ENCODE results near the gene PSMA4.
"Not testable (repeated sequence)": the region's sequence is repeated elsewhere in the genome, so short reads cannot be mapped to it uniquely, and the experiment has no call there.

PSMA4 gene

DNA sequence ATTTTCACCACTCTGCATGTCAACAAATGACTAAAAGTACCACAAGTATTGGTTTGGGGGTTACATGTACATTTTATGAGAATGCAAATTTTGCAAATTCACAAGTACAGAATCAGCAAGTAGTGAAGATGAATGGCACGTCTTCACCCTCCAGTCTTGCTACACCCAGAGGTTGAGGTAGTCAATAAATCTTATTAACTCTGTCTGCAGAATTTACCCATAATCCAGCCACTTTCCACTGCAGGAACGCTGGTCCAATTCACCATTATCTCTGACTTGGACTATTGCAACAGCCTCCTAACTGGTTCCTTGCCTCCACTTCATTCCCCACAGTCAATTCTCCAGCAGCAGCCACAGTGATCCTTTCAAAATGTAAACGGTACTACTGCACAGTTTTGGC, 10.6 kb downstream of the PSMA4 start:
- Histone ChIP-seq H3K4me3 (ENCODE audit: low read depth, low read length) (no peak overlapping the region), H3K79me2 (ENCODE audit: control insufficient read depth, insufficient read depth, low read length, unreplicated experiment) (no peaks in the 10 kb centered on the region), H3K27ac (ENCODE audit: low read depth, low read length) (no peak overlapping the region), H2AFZ (ENCODE audit: low read length, unreplicated experiment) (no peak overlapping the region), H3K4me1 (ENCODE audit: control insufficient read depth, insufficient read depth, low read length, unreplicated experiment) (no peaks in the 10 kb centered on the region), H3K27me3 (ENCODE audit: insufficient read depth, low read length) (no peaks in the 10 kb centered on the region), H3K36me3 (ENCODE audit: insufficient read depth, low read length) (peaks cover 35% of the 10 kb centered on the region)

DNA sequence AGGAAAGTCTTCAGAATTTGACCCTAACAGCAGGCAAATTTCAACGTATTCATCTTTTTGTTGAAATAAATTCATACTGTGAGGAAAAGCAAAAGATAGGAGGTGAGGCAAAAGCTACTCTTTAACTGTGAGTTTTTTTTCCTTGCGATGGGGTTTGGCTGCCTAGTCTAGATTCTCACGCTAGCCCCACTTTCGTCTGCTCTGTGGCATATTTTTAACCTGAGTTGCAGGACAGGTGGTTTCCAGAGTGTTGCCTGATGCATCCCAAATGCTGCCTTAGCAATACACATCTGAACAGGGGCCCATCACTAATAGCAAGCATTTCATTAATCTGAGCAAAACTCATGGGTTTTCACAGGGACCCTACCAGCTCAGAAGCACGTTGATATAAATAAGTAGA, 11.7 kb downstream of the PSMA4 start:
- H3K4me1 ChIP-seq (ENCODE audit: control insufficient read depth, insufficient read depth, low read length, unreplicated experiment) = no peaks in the 10 kb centered on the region
- no peak overlapping the region for H2AFZ ChIP-seq (ENCODE audit: low read length, unreplicated experiment)
- no peak overlapping the region for H3K27ac ChIP-seq (ENCODE audit: low read depth, low read length)
- H3K4me3 ChIP-seq (ENCODE audit: low read depth, low read length) = no peak overlapping the region
- peaks cover 28% of the 10 kb centered on the region for H3K36me3 ChIP-seq (ENCODE audit: insufficient read depth, low read length)
- no peaks in the 10 kb centered on the region for H3K27me3 ChIP-seq (ENCODE audit: insufficient read depth, low read length)
- H3K79me2 ChIP-seq (ENCODE audit: control insufficient read depth, insufficient read depth, low read length, unreplicated experiment) = no peaks in the 10 kb centered on the region

DNA sequence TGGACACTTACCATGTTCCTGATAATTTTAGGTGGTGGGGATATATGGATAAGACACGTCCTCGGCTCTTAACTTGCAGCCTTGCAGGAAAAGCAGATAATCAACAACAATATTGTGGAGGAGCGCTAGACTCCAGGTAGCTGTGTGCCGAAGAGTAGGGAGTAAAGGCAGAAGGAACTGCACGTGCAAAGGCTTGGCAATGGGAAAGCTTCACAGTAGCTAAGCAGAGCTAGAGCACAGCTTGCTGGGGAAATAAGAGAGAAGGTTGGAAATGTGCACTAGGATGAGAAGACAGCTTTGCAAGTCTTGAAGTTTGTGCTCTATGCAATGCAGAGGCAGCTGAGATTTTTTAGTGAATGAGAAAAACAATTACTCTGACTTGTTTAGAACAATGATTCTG, 12.4 kb downstream of the PSMA4 start:
- Histone ChIP-seq H3K27ac (ENCODE audit: low read depth, low read length) (no peak overlapping the region), H2AFZ (ENCODE audit: low read length, unreplicated experiment) (no peak overlapping the region), H3K27me3 (ENCODE audit: insufficient read depth, low read length) (no peaks in the 10 kb centered on the region), H3K79me2 (ENCODE audit: control insufficient read depth, insufficient read depth, low read length, unreplicated experiment) (no peaks in the 10 kb centered on the region), H3K4me1 (ENCODE audit: control insufficient read depth, insufficient read depth, low read length, unreplicated experiment) (no peaks in the 10 kb centered on the region), H3K4me3 (ENCODE audit: low read depth, low read length) (no peak overlapping the region), H3K36me3 (ENCODE audit: insufficient read depth, low read length) (peaks cover 23% of the 10 kb centered on the region)

DNA sequence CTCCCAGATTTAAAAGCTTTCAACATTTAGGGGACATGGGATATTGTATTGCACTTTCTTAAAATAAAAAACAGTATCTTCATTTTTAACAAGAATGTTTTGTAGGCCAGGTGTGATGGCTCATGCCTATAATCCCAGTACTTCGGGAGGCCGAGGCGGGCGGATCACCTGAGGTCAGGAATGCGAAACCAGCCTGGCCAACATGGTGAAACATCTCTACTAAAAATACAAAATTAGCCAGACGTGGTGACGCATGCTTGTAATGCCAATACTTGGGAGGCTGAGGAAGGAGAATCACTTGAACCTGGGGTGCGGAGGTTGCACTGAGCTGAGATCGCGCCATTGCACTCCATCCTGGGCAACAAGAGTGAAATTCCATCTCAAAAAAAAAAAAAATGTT, 20.0 kb downstream of the PSMA4 start:
- not testable (repeated sequence) for H3K36me3 ChIP-seq (ENCODE audit: insufficient read depth, low read length); H3K4me1 ChIP-seq (ENCODE audit: control insufficient read depth, insufficient read depth, low read length, unreplicated experiment); H2AFZ ChIP-seq (ENCODE audit: low read length, unreplicated experiment); H3K27me3 ChIP-seq (ENCODE audit: insufficient read depth, low read length); H3K79me2 ChIP-seq (ENCODE audit: control insufficient read depth, insufficient read depth, low read length, unreplicated experiment); H3K27ac ChIP-seq (ENCODE audit: low read depth, low read length); H3K4me3 ChIP-seq (ENCODE audit: low read depth, low read length)

DNA sequence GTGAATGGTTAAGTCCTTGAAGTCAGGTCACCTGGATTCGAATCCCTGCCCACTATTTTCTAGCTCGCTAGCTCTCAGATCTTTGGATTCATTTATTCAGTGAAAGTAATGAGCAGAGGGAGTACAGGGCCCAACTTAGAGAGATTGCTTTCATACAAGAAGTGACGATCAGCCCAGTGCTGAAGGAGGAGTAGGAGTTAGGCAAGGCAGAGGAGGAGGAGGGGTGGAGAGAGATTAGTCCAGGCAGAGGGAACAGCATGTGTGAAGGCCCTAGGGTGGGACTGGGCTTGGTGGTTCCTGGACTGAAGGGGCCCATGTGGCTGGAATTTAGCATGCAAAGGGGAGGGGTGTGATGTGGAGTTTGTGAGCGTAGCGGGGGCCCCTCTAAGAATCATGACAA, 21.2 kb downstream of the PSMA4 start:
- no peaks in the 10 kb centered on the region for H3K36me3 ChIP-seq (ENCODE audit: insufficient read depth, low read length)
- H3K27me3 ChIP-seq (ENCODE audit: insufficient read depth, low read length) = 0 out of 2 replicates have a peak, but pooled peaks cover 3% of the 10 kb centered on the region
- no peak overlapping the region for H2AFZ ChIP-seq (ENCODE audit: low read length, unreplicated experiment)
- H3K4me3 ChIP-seq (ENCODE audit: low read depth, low read length) = no peak overlapping the region
- H3K4me1 ChIP-seq (ENCODE audit: control insufficient read depth, insufficient read depth, low read length, unreplicated experiment) = no peaks in the 10 kb centered on the region
- H3K79me2 ChIP-seq (ENCODE audit: control insufficient read depth, insufficient read depth, low read length, unreplicated experiment) = no peaks in the 10 kb centered on the region
- no peak overlapping the region for H3K27ac ChIP-seq (ENCODE audit: low read depth, low read length)

DNA sequence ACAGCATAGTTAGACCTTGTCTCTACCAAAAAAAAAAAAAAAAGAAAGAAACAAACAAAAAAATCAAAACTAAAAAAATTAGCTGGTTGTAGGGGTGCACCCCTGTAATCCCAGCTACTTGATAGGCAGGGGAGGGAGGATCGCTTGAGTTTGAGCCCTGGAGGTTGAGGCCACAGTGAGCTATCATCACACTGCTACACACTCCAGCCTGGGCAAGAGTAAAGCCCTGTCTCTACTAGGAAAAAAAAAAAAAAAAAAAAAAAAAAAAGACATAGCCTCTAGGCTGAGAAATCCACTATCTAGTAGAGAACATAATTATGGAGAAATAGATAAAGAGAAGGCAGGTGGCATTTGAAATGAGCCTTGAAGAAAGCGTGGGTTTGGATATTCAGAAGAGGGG, 22.8 kb downstream of the PSMA4 start:
- Histone ChIP-seq H3K36me3 (ENCODE audit: insufficient read depth, low read length) (no peaks in the 10 kb centered on the region), H3K79me2 (ENCODE audit: control insufficient read depth, insufficient read depth, low read length, unreplicated experiment) (no peaks in the 10 kb centered on the region), H3K27me3 (ENCODE audit: insufficient read depth, low read length) (0 out of 2 replicates have a peak, but pooled peaks cover 3% of the 10 kb centered on the region), H3K4me1 (ENCODE audit: control insufficient read depth, insufficient read depth, low read length, unreplicated experiment) (peaks cover 3% of the 10 kb centered on the region), H3K4me3 (ENCODE audit: low read depth, low read length) (no peak overlapping the region), H2AFZ (ENCODE audit: low read length, unreplicated experiment) (no peak overlapping the region), H3K27ac (ENCODE audit: low read depth, low read length) (no peak overlapping the region)

DNA sequence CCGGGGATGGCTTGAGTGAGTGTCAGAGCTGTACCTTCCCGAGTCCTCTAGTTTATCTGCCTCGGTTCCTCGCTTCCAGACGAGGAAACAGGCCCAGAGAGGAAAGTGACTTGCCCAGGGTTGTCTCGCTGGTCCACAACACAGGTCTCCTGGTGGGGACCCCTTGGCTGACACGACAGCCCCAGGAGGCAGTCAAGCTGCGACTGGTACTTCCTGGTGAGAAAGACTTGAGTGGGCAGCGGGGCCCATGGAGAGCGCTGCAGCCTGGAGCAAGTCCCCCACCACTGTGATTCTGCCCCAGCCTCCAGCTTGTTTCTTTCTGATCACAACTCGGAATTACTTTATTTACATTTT, 24.5 kb downstream of the PSMA4 start:
- Histone ChIP-seq H3K79me2 (ENCODE audit: control insufficient read depth, insufficient read depth, low read length, unreplicated experiment) (no peaks in the 10 kb centered on the region), H3K27ac (ENCODE audit: low read depth, low read length) (no peak overlapping the region), H3K27me3 (ENCODE audit: insufficient read depth, low read length) (0 out of 2 replicates have a peak, but pooled peaks cover 3% of the 10 kb centered on the region), H2AFZ (ENCODE audit: low read length, unreplicated experiment) (no peak overlapping the region), H3K4me1 (ENCODE audit: control insufficient read depth, insufficient read depth, low read length, unreplicated experiment) (peaks cover 3% of the 10 kb centered on the region), H3K4me3 (ENCODE audit: low read depth, low read length) (peak overlapping the region; percentile 78), H3K36me3 (ENCODE audit: insufficient read depth, low read length) (no peaks in the 10 kb centered on the region)

DNA sequence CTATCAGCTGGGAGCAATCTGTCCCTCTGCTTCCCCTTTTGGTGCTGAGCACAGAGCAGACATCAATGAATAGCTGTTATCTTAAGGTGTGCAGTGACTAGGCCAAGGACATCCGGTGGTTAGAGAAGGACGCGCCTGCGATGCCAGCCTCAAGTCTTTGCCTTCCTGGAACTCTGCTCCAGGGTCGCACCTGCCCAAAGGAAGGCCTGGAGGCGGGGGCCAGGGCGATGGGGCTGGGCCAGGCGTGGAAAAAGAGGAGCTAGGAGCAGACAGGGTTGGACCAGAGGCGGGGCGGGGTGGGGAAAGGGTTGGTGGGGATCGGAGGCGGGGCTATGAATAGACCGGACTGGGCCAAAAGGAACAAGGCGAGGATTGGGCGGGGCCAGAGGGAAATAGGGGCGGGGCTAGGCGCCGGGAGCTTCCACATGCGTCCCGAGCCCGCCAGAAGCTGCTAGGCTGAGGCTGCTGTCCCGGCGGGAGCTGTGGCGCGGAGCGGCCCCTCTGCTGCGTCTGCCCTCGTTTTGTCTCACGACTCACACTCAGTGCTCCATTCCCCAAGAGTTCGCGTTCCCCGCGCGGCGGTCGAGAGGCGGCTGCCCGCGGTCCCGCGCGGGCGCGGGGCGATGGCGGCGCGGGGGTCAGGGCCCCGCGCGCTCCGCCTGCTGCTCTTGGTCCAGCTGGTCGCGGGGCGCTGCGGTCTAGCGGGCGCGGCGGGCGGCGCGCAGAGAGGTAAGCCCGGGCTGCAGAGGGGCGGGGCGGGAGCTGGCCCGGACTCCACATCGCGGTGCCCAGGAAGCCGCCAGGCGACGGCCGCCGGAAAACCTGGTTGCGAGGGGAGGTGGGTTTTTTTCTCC, 25.1 kb downstream of the PSMA4 start, which contains the start of gene CHRNA5:
CHRNA5 (plus strand) TSS at position 424 of the 854 bp plus-strand sequence; CDS start at position 624, 200 bp downstream.
- Histone ChIP-seq H3K4me1 (ENCODE audit: control insufficient read depth, insufficient read depth, low read length, unreplicated experiment) (peaks cover 3% of the 10 kb centered on the region), H2AFZ (ENCODE audit: low read length, unreplicated experiment) (peak within 1 kb of the TSS; percentile 100), H3K27me3 (ENCODE audit: insufficient read depth, low read length) (0 out of 2 replicates have a peak, but pooled peaks cover 3% of the 10 kb centered on the region), H3K79me2 (ENCODE audit: control insufficient read depth, insufficient read depth, low read length, unreplicated experiment) (no peaks in the 10 kb centered on the region), H3K4me3 (ENCODE audit: low read depth, low read length) (peak within 1 kb of the TSS; percentile 78), H3K27ac (ENCODE audit: low read depth, low read length) (no peak within 1 kb of the TSS), H3K36me3 (ENCODE audit: insufficient read depth, low read length) (no peaks in the 10 kb centered on the region)

DNA sequence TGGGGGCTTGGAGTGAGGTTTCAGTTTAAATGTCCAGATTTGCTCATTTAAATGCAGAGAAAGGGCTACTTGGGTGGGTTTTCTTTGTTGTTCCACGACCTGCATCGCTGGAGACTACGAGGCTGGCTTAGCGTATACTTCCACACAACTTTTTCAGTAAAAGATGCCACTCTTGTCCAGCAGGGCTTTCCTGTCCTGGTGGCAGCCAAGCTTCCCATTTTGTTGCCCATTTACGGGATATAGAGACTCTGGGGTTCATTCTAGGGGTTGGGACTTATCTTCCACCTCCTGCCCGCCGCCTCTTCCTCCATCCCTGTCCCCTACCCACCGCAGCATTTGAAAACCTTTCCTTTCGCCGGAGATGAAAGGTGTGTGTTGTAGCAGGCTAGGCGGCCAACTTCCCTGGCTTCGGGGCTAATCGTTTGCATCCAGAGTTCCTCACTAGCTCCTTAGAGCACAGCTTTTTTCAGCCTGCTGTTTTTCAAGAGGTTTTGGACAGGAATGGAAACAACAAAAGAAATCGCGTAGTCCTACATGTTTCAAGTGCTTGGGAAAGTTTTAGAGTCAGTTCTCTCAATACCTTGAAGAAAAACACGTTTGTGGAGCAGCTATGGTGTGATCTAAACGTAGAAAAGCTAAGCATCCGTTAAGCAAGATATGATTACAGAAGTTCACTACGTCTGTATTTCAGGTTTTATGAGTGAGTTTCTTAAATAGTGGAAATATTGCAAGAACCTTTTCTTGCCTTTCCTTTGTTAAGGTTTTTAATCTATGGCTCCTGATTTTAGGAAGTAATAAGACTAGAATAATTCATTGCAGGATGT, 25.9 kb downstream of the PSMA4 start:
- Histone ChIP-seq H3K27me3 (ENCODE audit: insufficient read depth, low read length) (0 out of 2 replicates have a peak, but pooled peaks cover 3% of the 10 kb centered on the region), H3K4me3 (ENCODE audit: low read depth, low read length) (peak overlapping the region; percentile 78), H3K79me2 (ENCODE audit: control insufficient read depth, insufficient read depth, low read length, unreplicated experiment) (no peaks in the 10 kb centered on the region), H3K36me3 (ENCODE audit: insufficient read depth, low read length) (no peaks in the 10 kb centered on the region), H3K4me1 (ENCODE audit: control insufficient read depth, insufficient read depth, low read length, unreplicated experiment) (peaks cover 3% of the 10 kb centered on the region), H3K27ac (ENCODE audit: low read depth, low read length) (no peak overlapping the region), H2AFZ (ENCODE audit: low read length, unreplicated experiment) (peak overlapping the region; percentile 100)

DNA sequence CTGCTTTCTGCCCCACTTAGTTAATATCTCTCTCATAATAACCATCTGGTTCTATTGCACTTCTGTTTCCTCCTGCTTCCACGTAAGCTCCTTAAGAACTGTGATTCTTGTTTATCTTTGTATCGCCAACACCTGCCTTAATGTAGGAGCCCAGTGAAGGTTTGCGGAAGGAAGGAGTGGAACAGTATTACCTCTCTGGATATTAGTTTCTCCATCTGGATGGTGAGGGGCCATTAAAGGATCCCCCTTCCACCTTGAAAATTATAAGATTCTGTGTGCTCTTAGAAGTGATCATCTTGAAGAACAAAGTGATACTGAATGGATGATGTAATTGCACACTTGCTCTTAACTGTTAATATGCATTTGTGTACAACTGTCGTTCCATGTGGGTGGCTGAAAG, 27.3 kb downstream of the PSMA4 start:
- no peaks in the 10 kb centered on the region for H3K36me3 ChIP-seq (ENCODE audit: insufficient read depth, low read length)
- no peak overlapping the region for H2AFZ ChIP-seq (ENCODE audit: low read length, unreplicated experiment)
- H3K4me1 ChIP-seq (ENCODE audit: control insufficient read depth, insufficient read depth, low read length, unreplicated experiment) = peaks cover 3% of the 10 kb centered on the region

More for the DNA sequence above, 27.3 kb downstream of the PSMA4 start:
- H3K27ac ChIP-seq (ENCODE audit: low read depth, low read length) = no peak overlapping the region
- H3K4me3 ChIP-seq (ENCODE audit: low read depth, low read length) = no peak overlapping the region
- no peaks in the 10 kb centered on the region for H3K79me2 ChIP-seq (ENCODE audit: control insufficient read depth, insufficient read depth, low read length, unreplicated experiment)
- 0 out of 2 replicates have a peak, but pooled peaks cover 3% of the 10 kb centered on the region for H3K27me3 ChIP-seq (ENCODE audit: insufficient read depth, low read length)

Data from ACC112 (cell line).